Tibial nerve (tissue), 3 donors: Measurements from ENCODE around the gene ILF2.

ENCODE experiments used
- POLR2A ChIP-seq, 2 donors: fragments of 450-650 bp; IDR thresholded peaks; one replicate each; pipeline ENCODE4 v1.6.1; 2017; ENCODE audit warnings: antibody characterized with exemption in 2 of 2, mild to moderate bottlenecking in 2 of 2, moderate library complexity in 2 of 2
- TF ChIP-seq, protein P1 (sequence below), 5 experiments: fragments of 200-600 bp in 3 of 5; fragments of 450-650 bp in 2 of 5; sonication (generic) in 3 of 5; IDR thresholded peaks; one replicate each; pipeline ENCODE4 v1.5.1; 2016 to 2019; ENCODE audit warnings: antibody characterized with exemption in 5 of 5, mild to moderate bottlenecking in 3 of 5, moderate library complexity in 2 of 5

DNA sequence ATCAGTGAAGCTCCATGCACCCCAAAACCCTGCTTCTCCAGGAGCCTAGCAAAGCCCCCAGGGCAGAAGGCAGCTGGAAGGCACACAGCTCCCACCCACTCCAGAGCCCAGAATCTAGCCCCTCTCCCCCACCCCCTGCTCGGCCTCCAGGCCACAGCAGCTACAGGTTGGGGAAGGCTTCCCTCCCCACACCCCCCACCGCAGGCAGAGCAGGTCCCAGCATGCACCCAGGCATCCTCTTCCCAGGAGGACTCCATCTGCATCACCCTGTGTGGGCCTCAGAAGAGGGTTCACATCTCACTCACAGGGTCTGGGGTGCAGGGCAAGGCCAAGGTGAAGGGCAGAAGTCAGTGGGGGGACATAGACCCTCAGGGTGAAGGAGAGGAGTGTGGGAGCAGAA, 55.4 kb downstream of the ILF2 start:
- TF ChIP-seq, protein P1, sequence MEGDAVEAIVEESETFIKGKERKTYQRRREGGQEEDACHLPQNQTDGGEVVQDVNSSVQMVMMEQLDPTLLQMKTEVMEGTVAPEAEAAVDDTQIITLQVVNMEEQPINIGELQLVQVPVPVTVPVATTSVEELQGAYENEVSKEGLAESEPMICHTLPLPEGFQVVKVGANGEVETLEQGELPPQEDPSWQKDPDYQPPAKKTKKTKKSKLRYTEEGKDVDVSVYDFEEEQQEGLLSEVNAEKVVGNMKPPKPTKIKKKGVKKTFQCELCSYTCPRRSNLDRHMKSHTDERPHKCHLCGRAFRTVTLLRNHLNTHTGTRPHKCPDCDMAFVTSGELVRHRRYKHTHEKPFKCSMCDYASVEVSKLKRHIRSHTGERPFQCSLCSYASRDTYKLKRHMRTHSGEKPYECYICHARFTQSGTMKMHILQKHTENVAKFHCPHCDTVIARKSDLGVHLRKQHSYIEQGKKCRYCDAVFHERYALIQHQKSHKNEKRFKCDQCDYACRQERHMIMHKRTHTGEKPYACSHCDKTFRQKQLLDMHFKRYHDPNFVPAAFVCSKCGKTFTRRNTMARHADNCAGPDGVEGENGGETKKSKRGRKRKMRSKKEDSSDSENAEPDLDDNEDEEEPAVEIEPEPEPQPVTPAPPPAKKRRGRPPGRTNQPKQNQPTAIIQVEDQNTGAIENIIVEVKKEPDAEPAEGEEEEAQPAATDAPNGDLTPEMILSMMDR (IDR thresholded peaks at IDR 0.05), result no peak
- no peak for TF ChIP-seq POLR2A (IDR thresholded peaks at IDR 0.05)
